Measurements from ENCODE around the gene ZNF182.
"Not testable (repeated sequence)": the region's sequence is repeated elsewhere in the genome, so short reads cannot be mapped to it uniquely, and the experiment has no call there.

ZNF182 gene

GRCh38 chrX:48003758-48004457 is at the start of gene ZNF182:
Gene ZNF182, minus strand, starts transcription at chrX:48003989. Its CDS starts 1,380 bp downstream, at chrX:48002609.
- DNase-seq (ENCODE audit: low read depth in 2 of 3, low spot score in 2 of 3), result peak; percentile 66 to 75 (median 70)

- no peak for DNase-seq (ENCODE audit: low read depth in 2 of 3, low spot score in 2 of 3)
These were observed 43.1 kb upstream of the ZNF182 start for GRCh38 chrX:48046846-48047245.

GRCh38 chrX:48045410-48046311 is 41.9 kb upstream of the ZNF182 start:
- DNase-seq (ENCODE audit: low read depth in 2 of 3, low spot score in 2 of 3), result no peak

GRCh38 chrX:48043056-48043455 is 39.3 kb upstream of the ZNF182 start:
- no peak for DNase-seq (ENCODE audit: low read depth in 2 of 3, low spot score in 2 of 3)

GRCh38 chrX:48035891-48036290 is 32.1 kb upstream of the ZNF182 start:
- DNase-seq (ENCODE audit: low read depth in 2 of 3, low spot score in 2 of 3), result no peak

- not testable (repeated sequence) for DNase-seq (ENCODE audit: low read depth in 2 of 3, low spot score in 2 of 3)
These were observed 26.9 kb upstream of the ZNF182 start for GRCh38 chrX:48030641-48031173.

GRCh38 chrX:48030237-48030636 is 26.4 kb upstream of the ZNF182 start:
- DNase-seq (ENCODE audit: low read depth in 2 of 3, low spot score in 2 of 3), result no peak

- no peak for DNase-seq (ENCODE audit: low read depth in 2 of 3, low spot score in 2 of 3)
These were observed 24.3 kb upstream of the ZNF182 start for GRCh38 chrX:48028091-48028490.

- not testable (repeated sequence) for DNase-seq (ENCODE audit: low read depth in 2 of 3, low spot score in 2 of 3)
These were observed 23.8 kb upstream of the ZNF182 start for GRCh38 chrX:48027545-48027944.

- DNase-seq (ENCODE audit: low read depth in 2 of 3, low spot score in 2 of 3), result no peak
These were observed 21.8 kb upstream of the ZNF182 start for GRCh38 chrX:48025561-48025960.

- no peak for DNase-seq (ENCODE audit: low read depth in 2 of 3, low spot score in 2 of 3)
These were observed 18.9 kb upstream of the ZNF182 start for GRCh38 chrX:48022738-48023137.

- no peak for DNase-seq (ENCODE audit: low read depth in 2 of 3, low spot score in 2 of 3)
These were observed 18.3 kb upstream of the ZNF182 start for GRCh38 chrX:48022100-48022499.

- DNase-seq (ENCODE audit: low read depth in 2 of 3, low spot score in 2 of 3), result peak in 1 of 3 experiments; percentile 29
These were observed 17.5 kb upstream of the ZNF182 start for GRCh38 chrX:48021026-48021900.

- DNase-seq (ENCODE audit: low read depth in 2 of 3, low spot score in 2 of 3), result not testable (repeated sequence)
These were observed 16.7 kb upstream of the ZNF182 start for GRCh38 chrX:48020472-48020871.

- DNase-seq (ENCODE audit: low read depth in 2 of 3, low spot score in 2 of 3), result not testable (repeated sequence)
These were observed 16.1 kb upstream of the ZNF182 start for GRCh38 chrX:48019892-48020291.

GRCh38 chrX:48016583-48017310 is 13.0 kb upstream of the ZNF182 start:
- not testable (repeated sequence) for DNase-seq (ENCODE audit: low read depth in 2 of 3, low spot score in 2 of 3)

GRCh38 chrX:48009445-48009960 is 5.7 kb upstream of the ZNF182 start:
- DNase-seq (ENCODE audit: low read depth in 2 of 3, low spot score in 2 of 3), result not testable (repeated sequence)

- not testable (repeated sequence) for DNase-seq (ENCODE audit: low read depth in 2 of 3, low spot score in 2 of 3)
These were observed 2.9 kb upstream of the ZNF182 start, which contains the start of gene SPACA5 for GRCh38 chrX:48006688-48007087. Gene SPACA5, plus strand, starts transcription at chrX:48006988. Its CDS starts 815 bp downstream, at chrX:48007803.

- no peak for DNase-seq (ENCODE audit: low read depth in 2 of 3, low spot score in 2 of 3)
These were observed 427 bp downstream of the ZNF182 start for GRCh38 chrX:48003367-48003757.

GRCh38 chrX:48002929-48003328 is 860 bp downstream of the ZNF182 start:
- no peak for DNase-seq (ENCODE audit: low read depth in 2 of 3, low spot score in 2 of 3)
